NCI-H345 (cell line): ENCODE results near the gene HOXD12.

ENCODE experiments used
- DNase-seq: peaks from one replicate; lab custom pipeline; 2025; lab: John Stamatoyannopoulos, UW

HOXD12 gene

DNA sequence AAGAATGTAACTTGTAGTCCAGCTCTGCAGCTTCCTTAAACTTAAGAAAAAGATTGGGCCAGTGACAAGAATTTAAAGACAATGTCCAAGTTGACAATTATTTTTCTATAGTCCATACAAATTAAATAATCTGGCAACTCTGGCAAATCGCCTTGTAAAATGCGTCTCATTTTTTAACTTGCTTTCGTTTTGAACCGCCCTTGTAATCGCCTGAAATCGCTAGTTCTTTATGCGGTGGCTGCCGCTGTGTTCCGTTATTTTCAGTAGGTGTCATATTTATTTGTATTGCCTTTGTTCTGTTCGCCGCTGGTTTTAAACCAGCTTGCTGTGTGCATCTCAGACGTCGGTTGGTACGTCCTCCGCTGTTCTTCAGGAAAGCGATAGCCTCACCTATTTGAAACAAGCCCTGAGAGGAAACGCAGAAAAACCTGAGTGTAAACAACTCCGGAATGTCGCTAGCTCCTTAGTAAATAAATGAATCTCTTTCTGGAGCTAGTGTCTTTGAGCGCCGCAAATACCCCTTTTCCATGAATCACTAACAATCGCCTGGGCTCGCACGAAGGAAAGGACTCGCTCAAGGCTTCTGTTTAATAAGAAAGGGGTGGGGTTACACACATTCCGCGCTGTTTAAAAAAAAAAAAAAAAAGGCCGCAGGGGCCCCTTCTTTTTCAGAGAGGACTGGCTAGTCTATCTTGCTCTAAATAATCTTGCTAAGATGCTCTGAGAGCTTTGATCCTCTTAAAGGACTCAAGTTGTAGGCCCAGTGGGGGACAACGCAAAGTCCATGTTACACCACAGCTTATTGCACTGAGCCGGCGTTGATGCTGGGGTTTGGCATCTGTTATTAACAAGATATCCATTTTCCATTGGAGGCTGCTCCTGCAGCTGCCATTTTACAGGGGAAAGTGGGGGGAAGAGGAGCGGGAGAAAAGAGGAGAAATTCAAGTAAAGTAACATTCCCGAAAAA lies 32.9 kb downstream of the HOXD12 start:
- no peak for DNase-seq

- DNase-seq: no peak
These were observed 33.8 kb downstream of the HOXD12 start for GRCh38 chr2:176133389-176133788.

DNA sequence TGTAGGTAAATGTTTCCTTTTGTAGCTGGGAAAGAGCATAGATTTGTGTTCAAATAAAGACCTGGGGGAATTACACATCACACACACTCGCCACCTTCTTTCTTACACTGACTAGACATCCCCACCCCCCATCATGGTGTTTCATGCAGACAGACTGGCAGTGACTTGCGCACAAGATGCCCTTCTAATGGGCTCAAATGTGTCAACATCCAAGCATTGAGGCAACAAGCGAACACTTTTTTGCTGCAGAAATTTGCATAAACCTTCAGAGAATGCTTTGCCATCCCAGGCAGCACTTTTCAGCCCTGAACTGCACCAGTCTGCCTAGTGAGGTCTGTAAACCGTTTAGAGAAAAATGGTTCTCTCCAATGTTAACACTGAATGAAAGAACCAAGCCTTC lies 34.4 kb downstream of the HOXD12 start:
- no peak for DNase-seq

GRCh38 chr2:176135035-176135440 lies 35.4 kb downstream of the HOXD12 start:
- DNase-seq: peak; percentile 19

GRCh38 chr2:176136374-176137251 lies 37.0 kb downstream of the HOXD12 start:
- DNase-seq: no peak

GRCh38 chr2:176137252-176137580 lies 37.6 kb downstream of the HOXD12 start:
- no peak for DNase-seq

DNA sequence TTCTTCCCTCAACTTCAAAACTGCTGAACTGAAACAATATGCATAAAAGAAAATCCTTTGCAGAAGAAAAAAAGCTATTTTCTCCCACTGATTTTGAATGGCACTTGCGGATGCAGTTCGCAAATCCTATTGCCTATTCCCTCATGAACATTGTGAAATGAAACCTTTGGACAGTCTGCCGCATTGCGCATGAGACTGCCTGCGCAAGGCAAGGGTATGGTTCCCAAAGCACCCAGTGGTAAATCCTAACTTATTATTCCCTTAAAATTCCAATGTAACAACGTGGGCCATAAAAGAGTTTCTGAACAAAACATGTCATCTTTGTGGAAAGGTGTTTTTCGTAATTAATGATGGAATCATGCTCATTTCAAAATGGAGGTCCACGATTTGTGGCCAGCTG lies 38.3 kb downstream of the HOXD12 start:
- DNase-seq: no peak

- DNase-seq: no peak
These were observed 38.9 kb downstream of the HOXD12 start for GRCh38 chr2:176138526-176138922.

DNA sequence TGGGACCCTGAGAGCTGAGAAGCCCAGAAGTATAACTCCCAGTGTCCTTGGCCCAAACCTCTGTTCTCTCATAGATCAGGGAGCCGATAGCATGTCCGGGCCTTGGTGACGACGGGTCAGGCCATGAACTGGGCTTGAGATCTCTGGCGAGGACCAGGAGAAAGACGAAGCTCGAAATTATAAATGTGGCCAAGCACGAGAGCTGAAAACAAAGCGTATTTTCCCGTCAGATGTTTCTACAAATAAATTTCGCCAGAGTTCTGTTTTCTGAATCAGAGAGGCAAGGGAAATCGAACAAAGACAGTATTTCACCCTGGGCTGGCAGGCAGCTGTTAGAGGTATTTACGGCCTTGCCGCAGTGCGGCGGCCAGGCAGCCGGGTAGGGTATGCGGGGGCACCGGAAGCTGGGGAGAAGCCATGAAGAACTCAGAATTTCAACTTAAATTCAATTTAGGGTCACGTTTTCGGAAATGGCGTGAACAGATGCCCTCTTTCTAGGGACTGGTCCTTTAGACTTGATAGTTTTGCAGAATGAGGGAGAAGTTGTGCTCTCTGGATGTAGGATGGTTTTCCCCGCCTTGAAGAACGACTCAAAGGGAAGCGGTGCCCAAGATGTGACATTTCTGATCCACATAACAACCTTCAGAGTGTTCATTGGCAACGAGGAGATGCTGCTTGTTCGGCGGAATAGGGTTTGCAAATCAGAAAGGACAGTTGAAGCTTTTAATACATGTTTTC lies 39.5 kb downstream of the HOXD12 start:
- DNase-seq: no peak

- DNase-seq: no peak
These were observed 40.3 kb downstream of the HOXD12 start for GRCh38 chr2:176139661-176140512.

- DNase-seq: peak; percentile 81
These were observed 41.1 kb downstream of the HOXD12 start for GRCh38 chr2:176140513-176141317.

DNA sequence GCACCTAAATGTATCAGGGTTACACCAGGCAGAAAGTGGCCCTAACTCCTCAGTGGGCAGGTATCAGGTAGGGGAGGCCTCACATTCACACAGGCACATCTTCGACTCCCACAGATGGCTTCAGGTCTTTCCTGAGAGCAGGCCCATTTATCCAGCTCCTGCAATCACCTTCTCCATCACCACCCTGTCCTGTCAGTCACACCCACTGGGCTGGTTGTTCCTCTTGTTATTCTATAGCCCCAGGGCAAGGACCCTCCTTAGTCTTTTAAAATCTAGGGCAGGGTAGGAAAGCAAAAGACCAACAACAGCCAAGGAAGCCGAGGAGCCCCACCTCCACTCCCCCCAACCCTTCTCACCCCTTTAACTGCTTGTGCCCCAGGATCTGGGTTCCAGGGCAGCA lies 42.7 kb downstream of the HOXD12 start:
- no peak for DNase-seq

DNA sequence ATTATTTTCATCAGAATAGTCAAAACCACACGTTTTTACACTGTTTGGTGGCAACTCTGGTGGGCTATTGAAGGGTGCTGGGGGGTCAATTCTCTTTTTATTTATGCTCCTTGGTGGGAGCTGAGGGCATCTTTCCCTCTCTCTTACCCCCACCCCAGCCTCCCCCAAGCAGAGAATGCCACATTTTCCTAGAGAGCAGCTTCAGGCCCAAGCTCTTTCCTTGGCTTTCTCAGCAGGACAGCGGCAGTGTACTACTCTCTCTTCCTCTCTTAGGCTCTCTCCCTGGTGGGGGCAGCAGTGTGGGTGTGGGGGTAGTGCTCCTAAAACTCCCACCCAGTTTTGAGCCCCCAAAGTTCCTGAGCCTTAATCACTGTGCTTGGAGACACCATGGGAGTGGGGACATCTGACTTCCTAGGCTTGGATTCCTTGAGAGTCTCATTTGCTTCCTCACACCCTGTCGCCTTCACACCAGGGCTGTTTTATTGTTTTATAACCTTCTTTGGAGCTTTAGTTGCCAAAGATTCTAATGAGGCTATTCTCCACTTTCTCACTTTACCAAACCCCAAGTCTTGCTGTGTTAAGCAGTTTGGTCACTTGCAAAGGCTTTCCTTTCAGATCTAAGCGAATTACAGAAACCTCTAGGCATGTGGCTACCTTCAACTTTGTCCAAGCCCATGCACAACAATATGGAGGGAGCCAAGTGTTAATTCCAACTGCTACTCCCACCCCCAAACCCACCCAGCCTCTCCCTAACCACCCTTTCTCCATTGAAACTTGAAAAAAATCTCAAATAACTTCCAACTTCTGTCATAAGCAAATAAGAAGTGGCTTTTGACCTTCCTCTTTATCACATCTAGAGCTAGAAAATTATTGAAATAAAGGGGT lies 45.7 kb downstream of the HOXD12 start:
- DNase-seq: no peak

DNA sequence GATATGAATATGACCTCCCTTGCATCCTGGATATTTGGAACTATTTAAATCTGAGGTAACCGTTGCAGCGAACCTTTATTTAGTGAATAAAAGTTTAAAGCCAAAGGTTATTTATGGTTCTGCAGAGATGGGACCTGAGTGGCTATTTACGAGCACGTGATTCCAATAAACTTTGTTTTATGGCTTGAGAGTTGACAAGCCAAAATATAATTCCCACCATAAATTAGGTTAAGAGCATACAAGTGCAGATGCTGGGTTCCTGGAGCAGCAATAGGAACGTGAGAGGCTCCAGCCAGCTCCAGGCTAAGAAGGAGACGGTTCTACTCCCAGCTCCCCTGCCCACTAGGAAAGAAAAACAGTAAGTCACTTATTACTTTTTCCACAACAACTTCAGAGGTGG lies 46.5 kb downstream of the HOXD12 start:
- DNase-seq: no peak

DNA sequence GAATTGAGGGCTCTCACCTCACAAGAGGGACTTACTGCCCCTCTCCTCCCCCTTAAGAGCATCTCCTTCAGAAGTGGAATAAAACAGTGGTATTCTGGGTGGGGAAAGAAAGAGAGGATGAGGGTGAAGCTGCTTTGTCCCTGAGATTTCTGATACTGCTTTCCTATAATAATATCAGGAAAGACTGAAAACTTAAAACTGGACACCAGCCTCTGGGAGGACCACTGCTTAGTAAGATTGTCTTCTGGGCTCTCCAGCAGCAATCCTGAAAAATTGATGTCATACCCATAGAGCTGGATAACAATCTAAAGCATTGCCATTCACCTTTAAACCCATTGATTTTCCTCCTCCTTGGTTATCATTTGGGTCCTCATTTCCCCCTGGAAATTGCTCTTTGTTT lies 47.0 kb downstream of the HOXD12 start:
- DNase-seq: no peak

GRCh38 chr2:176147210-176147799 lies 47.7 kb downstream of the HOXD12 start:
- DNase-seq: no peak

DNA sequence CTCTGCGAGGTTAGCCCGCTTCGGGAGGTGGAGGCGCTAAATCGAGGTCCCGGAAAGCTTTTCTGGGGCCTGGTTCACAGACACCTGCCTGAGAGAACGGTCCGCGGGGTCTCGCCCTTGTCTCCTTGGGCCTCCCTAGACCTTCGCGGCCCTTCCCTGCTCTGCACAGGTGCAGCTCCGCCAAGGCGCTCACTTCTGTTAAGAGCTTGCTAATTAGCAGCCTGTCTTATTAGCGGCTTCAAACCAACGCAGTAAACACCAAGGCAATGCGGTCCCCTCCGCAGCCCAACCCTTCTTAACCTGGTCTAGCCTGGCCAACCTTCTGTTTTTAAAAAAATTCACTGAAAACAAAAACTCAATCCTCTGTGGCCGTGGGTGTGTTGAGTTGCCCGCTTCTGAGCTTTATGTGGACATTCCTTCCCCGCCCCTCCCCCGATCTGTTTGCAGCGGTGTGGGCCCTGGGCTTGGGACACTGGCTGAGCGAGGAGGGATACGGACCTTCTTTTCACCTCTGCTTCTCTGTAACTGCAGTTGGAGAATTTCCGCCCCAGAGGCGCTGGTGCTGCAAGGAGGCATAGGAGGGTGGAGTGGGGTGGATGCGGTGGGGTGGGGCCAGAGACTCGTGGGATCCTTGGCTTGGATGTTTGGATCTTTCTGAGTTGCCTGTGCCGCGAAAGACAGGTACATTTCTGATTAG lies 48.4 kb downstream of the HOXD12 start:
- no peak for DNase-seq

GRCh38 chr2:176148751-176149421 lies 49.3 kb downstream of the HOXD12 start:
- DNase-seq: no peak
